ENCODE results near the gene PPP1R3C.

DNA sequence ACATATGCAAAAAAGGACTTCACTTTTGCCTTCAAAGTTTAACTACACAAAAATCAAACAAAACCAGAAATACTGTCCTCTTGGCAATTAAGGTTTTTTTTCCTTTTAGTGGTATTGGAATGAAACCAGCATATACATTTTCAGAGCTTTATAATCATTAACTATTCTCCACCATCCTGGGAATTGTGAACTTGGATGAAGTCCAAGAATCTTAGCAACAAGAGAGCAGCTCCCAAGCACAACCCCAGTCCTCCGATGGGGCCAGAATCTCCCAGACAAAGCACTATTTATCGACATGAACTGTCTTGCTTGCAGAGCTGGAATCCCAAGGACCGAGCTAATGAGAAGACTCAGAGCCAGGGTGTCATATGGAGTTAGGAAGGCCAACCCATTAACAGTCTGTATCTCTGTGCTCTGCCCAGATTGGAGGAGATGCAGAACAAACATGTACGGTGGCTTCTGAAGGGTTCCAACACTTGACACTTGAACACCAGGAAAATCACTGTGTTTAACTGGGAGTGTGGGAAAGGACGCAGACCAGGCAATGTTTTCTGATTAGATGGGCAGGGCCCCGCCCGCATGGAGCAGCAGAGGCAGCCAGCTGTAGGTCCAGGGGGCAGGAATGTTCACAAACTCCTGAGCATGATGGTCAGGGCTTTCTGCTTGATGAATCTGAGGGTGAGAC lies 35.5 kb downstream of the PPP1R3C start:
- TF ChIP-seq, protein P1, sequence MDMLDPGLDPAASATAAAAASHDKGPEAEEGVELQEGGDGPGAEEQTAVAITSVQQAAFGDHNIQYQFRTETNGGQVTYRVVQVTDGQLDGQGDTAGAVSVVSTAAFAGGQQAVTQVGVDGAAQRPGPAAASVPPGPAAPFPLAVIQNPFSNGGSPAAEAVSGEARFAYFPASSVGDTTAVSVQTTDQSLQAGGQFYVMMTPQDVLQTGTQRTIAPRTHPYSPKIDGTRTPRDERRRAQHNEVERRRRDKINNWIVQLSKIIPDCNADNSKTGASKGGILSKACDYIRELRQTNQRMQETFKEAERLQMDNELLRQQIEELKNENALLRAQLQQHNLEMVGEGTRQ (IDR thresholded peaks at IDR 0.05; ENCODE audit: low read depth, low read length), result no peak
- TF ChIP-seq, protein P2, sequence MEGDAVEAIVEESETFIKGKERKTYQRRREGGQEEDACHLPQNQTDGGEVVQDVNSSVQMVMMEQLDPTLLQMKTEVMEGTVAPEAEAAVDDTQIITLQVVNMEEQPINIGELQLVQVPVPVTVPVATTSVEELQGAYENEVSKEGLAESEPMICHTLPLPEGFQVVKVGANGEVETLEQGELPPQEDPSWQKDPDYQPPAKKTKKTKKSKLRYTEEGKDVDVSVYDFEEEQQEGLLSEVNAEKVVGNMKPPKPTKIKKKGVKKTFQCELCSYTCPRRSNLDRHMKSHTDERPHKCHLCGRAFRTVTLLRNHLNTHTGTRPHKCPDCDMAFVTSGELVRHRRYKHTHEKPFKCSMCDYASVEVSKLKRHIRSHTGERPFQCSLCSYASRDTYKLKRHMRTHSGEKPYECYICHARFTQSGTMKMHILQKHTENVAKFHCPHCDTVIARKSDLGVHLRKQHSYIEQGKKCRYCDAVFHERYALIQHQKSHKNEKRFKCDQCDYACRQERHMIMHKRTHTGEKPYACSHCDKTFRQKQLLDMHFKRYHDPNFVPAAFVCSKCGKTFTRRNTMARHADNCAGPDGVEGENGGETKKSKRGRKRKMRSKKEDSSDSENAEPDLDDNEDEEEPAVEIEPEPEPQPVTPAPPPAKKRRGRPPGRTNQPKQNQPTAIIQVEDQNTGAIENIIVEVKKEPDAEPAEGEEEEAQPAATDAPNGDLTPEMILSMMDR (conservative IDR thresholded peaks at IDR 0.05; ENCODE audit: low read depth, low read length), result no peak
- TF ChIP-seq POLR2A (IDR thresholded peaks at IDR 0.05; ENCODE audit: low read depth, low read length), result no peak
- TF ChIP-seq, protein P3, sequence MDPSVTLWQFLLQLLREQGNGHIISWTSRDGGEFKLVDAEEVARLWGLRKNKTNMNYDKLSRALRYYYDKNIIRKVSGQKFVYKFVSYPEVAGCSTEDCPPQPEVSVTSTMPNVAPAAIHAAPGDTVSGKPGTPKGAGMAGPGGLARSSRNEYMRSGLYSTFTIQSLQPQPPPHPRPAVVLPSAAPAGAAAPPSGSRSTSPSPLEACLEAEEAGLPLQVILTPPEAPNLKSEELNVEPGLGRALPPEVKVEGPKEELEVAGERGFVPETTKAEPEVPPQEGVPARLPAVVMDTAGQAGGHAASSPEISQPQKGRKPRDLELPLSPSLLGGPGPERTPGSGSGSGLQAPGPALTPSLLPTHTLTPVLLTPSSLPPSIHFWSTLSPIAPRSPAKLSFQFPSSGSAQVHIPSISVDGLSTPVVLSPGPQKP (IDR thresholded peaks at IDR 0.05; ENCODE audit: borderline replicate concordance, low read depth, low read length), result no peak
- TF ChIP-seq CEBPB (IDR thresholded peaks at IDR 0.05; ENCODE audit: low read depth, low read length), result no peak
- TF ChIP-seq SMC3 (IDR thresholded peaks at IDR 0.05; ENCODE audit: low read depth, low read length), result no peak
- TF ChIP-seq RFX5 (IDR thresholded peaks at IDR 0.05; ENCODE audit: low read depth, low read length), result no peak
- no peak for TF ChIP-seq RAD21 (IDR thresholded peaks at IDR 0.05; ENCODE audit: low read length)
- no peak for TF ChIP-seq MXI1 (IDR thresholded peaks at IDR 0.05; ENCODE audit: borderline replicate concordance, low read depth, low read length)
- TF ChIP-seq MAZ (IDR thresholded peaks at IDR 0.05; ENCODE audit: borderline replicate concordance, low read depth, low read length), result no peak
- no peak for TF ChIP-seq BHLHE40 (IDR thresholded peaks at IDR 0.05; ENCODE audit: low read depth, low read length)
- no peak for TF ChIP-seq RCOR1 (IDR thresholded peaks at IDR 0.05; ENCODE audit: insufficient replicate concordance, low read length)
